HG03457 (cell line): ENCODE data around the gene CMTM3.
"Not testable (repeated sequence)": the region's sequence is repeated elsewhere in the genome, so short reads cannot be mapped to it uniquely, and the experiment has no call there.

Experiments
- ATAC-seq: cut with Tn5 transposase; IDR thresholded peaks from one replicate; pipeline ENCODE4 v1.9.1; 2021; ENCODE audit warnings: moderate number of reproducible peaks; ENCODE audit not compliant: unreplicated experiment

The CMTM3 gene

DNA sequence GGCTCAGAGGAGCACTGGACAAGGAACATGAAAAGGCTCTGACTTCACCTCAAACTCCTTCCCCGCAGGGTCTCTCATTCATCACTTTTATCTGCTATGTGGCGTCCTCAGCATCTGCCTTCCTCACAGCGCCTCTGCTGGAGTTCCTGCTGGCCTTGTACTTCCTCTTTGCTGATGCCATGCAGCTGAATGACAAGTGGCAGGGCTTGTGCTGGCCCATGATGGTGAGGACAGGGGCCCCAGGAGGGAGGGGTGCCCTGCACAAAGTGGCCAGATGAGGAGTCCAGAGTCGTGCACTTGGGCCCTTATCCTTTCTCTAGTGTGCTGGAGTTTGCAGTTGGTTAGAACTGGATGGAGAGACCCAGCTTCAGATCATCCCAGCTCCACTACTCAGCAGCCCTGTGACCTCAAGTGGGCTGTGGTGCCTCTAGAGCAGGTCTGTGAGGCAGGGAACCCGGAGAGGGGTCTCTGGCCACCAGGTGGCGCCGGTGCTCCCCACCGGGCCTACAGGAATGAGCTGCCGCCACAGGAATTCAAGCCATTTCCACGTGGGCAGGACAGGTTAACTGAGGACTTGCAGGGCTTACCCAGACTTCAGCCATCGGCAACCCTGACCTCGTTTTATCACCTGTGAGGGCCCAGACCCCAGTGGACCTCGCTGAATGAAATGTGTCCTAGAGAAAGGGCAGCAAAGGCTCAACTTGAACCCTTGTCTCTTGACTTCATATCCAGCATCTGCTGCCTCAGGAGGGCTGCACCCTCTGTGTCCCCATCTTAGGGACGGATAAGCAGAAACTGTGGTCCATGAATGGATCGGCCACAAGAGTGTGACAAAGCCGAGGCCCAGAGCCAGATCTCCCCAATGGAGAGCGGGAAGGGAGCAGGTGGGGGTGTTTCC is 4.0 kb downstream of the CMTM3 start:
- ATAC-seq: no peak

DNA sequence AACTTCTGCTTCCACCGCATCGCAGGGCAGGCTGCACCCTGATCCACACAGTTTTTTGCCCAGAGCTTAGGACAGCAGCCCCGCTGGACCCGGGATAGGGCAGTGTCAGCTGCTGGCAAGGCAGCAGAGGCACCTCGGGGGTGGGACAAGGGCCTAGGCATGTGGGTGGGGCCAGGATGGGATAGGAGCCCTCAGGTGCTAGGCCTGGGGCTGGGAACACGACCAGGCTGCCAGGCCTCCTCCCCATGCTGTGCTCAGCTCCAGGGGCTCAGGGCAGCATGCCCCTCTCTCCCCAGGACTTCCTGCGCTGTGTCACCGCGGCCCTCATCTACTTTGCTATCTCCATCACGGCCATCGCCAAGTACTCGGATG is 4.6 kb downstream of the CMTM3 start:
- ATAC-seq: no peak

- ATAC-seq: no peak
Measured at GRCh38 chr16:66610111-66610820, 5.8 kb downstream of the CMTM3 start.

DNA sequence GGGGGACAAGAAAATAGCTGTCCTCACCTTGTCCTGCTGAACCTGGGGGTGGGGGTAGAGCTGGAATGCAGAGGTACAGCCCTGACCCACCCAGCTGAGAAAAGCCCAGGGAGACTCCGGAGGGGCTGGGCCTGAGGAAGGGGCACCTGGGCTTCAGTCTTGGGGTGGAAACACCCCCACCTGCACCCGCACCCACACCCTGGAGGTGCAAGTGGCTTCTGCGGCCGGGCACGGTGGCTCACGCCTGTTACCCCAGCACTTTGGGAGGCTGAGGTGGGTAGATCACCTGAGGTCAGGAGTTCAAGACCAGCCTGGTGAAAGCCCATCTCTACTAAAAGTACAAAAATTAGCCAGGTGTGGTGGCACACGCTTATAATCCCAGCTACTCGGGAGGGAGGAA is 7.4 kb downstream of the CMTM3 start:
- not testable (repeated sequence) for ATAC-seq

GRCh38 chr16:66612422-66612821 is 7.9 kb downstream of the CMTM3 start:
- ATAC-seq: no peak

GRCh38 chr16:66614161-66614802 is 9.8 kb downstream of the CMTM3 start:
- ATAC-seq: no peak

- ATAC-seq: no peak
Measured at GRCh38 chr16:66616169-66616568, 11.7 kb downstream of the CMTM3 start.

DNA sequence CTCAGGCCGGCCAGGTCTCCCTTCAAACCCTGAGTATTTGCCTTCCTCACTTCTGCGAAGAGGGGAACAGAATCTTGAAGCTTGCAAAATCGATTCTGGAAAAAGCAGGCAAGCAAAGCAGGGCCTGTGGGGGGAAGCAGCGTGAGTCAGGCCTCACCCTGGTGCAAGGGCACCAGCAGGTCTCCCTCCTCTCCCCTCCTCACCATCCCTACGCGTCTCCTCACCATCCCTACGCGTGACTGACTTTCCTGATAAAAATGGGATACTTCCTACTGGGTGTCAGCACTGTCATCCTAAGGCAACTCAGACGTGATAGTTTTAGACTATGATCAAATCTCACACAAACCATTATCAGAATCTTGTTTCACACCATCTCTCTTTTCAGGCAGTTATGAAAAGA is 12.1 kb downstream of the CMTM3 start:
- no peak for ATAC-seq

DNA sequence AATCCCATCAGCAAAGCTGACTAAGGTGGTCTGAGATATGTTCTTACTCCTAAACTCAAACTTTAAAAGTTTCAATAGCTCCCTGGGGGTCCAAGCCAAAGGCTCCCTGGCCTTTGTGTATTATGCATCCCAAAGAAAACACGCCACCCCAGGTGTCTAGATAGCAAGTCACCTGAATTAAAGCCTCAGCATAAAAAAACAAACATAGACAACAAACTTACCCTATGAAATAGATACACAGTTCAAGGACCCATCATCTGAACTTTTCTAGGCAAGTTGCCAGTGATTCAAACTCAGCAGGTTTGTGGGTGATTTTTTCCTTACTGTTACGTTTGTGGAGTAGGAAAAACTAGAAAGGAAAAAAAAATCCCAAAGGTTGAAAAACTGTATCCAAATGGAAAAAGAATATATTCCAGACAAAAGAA is 12.5 kb downstream of the CMTM3 start:
- ATAC-seq: no peak

DNA sequence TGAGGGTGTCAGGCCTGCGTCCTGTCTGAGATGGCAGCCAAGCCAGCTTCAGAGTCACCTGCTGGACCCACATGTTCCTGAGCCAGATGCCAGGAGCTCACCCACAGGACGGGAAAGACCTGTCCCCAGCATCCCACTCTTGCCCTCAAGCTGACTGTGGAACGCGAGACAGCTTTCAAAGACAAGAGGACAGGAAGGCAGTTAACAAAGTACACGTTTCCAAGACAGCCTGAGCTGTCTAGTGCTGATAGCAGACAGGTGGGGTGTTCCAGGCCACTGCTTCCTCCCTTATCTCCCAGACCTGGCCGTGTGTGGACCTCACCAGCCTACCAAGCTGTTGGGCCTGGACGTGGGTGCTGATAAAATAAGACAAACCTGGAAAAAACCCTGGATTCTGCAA is 13.2 kb downstream of the CMTM3 start:
- ATAC-seq: no peak

DNA sequence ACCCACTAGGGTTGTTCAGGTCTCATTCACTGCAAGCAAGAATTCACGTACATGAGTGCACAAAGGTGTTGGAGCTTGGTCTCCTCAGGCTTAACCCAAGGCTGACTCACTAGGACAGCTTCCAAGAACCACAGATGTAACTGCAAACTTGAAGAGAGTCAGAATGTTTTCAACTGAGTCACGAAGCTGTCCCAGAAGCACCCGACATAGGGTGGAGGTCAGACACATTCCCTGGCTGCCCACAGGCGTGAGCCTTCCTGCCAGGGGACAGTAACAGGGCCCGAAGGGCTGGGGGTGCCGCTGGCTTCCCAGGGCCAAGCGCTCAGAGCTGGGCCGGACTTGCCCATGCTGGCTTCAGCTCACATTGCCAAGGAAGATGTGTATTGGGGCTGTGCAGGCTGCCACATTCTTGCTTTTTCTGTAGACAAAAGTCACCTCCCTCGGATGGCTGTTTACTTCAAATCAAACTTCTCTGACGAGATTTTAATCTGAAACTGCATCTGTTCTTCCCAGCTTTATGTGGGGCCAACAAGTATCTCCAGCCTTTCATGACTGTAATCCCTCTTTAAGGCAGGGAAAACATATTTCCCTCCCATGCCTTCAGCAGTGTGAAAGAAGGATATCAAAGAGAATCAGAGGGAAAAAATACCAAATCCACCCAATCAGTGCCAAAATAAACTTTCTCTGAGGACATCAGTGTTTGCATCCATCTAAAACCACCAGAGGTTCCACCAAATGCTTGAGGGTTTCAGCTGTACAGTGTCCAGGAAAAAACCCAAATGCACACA is 14.3 kb downstream of the CMTM3 start:
- ATAC-seq: no peak

- no peak for ATAC-seq
Measured at GRCh38 chr16:66619534-66620428, 15.3 kb downstream of the CMTM3 start.

GRCh38 chr16:66620429-66620795 is 15.9 kb downstream of the CMTM3 start:
- ATAC-seq: no peak

DNA sequence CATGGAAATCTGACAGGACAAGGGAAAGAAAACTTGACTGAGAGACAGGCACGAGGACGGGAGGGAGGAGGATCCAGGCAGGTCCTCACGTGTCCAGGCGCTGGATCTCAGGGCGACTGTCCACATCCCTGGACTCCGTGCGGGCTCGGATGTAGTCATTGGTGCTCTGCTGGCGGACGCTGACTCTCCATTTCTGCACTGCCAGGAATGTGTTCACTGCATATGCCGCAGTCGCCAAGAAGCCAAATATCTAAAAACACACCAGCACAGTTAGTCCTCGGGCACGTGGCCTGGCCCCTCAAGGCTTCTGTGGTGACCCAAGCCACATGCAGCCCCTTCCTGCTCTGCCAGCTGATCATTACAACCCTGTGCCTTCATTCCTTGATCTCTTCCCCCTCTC is 17.5 kb downstream of the CMTM3 start:
- ATAC-seq: no peak

DNA sequence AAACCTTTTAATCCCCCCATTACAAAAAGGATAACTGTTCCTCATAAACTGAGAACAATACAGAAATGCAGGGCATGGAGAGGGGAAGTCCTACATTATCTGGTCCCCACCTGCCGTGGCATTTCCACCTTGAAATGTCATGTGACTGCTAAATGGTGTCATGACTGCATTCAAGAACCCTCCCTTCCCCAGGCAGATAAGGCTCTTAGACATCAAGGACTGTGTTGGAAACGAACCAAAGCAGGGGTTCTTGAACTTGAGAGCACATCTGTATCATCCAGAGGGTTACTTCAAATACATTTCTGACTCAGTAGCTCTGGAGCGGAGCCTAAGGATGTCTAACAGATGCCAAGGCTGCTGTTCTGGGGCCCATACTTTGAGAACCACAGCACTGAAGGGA is 18.4 kb downstream of the CMTM3 start:
- no peak for ATAC-seq

DNA sequence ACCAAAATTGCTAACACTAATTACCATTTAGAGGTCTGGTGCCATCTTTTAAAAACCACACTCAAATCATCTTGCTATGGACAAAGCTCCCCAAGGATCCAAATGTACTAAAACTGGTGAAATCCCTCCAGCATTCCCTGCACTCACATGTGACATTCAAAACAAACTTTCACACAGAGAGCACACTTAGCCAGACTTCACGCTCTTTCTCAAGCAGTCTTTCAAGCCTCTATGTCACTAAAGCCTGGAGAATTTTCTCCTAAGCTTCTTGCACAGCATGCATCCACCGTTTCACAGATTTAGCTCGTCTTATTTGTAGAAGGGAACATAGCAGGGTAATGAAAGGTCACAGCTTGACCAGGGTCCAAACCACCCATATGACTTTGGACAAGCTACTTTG is 19.3 kb downstream of the CMTM3 start:
- ATAC-seq: no peak

DNA sequence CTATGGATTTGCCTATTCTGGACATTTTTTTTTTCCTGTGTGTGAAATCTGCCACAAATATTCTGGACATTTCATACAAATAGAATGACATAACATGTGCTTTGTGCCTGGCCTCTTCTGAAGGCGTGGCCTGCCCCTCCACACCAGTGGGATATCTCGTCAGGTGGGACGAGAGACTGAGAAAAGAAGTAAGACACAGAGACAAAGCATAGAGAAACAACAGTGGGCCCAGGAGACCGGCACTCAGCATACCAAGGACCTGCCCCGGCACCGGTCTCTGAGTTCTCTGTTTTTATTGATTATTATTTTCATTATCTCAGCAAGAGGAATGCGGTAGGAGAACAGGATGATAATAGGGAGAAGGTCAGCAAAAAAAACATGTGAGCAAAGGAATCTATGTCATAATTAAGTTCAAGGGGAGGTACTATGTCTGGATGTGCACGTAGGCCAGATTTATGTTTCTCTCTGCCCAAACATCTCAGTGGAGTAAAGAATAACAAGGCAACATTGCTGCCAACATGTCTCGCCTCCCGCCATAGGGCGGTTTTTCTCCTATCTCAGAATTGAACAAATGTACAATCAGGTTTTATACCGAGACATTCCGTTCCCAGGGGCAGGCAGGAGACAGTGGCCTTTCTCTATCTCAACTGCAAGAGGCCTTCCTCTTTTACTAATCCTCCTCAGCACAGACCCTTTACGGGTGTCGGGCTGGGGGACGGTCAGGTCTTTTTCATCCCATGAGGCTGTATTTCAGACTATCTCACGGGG is 23.3 kb downstream of the CMTM3 start:
- not testable (repeated sequence) for ATAC-seq

GRCh38 chr16:66629856-66630255 is 25.4 kb downstream of the CMTM3 start:
- ATAC-seq: no peak

DNA sequence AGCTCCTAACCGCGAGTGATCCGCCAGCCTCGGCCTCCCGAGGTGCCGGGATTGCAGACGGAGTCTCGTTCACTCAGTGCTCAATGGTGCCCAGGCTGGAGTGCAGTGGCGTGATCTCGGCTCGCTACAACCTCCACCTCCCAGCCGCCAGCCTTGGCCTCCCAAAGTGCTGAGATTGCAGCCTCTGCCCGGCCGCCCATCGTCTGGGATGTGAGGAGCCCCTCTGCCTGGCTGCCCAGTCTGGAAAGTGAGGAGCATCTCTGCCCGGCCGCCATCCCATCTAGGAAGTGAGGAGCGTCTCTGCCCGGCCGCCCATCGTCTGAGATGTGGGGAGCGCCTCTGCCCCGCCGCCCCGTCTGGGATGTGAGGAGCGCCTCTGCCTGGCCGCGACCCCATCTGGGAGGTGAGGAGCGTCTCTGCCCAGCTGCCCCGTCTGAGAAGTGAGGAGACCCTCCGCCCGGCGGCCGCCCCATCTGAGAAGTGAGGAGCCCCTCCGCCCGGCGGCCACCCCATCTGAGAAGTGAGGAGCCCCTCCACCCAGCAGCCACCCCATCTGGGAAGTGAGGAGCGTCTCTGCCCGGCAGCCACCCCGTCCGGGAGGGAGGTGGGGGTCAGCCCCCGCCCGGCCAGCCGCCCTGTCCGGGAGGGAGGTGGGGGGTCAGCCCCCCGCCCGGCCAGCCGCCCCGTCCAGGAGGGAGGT is 26.2 kb downstream of the CMTM3 start:
- not testable (repeated sequence) for ATAC-seq
